Lung (tissue), 12 donors: ENCODE data around the gene BANF2. TPM values are rescaled to one million over a fixed set of nuclear protein-coding genes. Genes with fewer than 3 reads are reported as not detected.

Experiments used
- ATAC-seq: fragments of 200-7000 bp; cut with Tn5 transposase; one replicate; pipeline ENCODE4 v1.9.1; 2020; ENCODE audit warnings: moderate number of reproducible peaks; ENCODE audit not compliant: insufficient read depth, low FRiP score
- DNase-seq, 3 donors: peaks; one replicate each; pipeline ENCODE4 v3.0.0-alpha.2; 2013 to 2017
- H3K27ac ChIP-seq, 2 donors: one replicate each; pipeline ENCODE4 v1.5.1; 2013; ENCODE audit warnings: mild to moderate bottlenecking in 2 of 2, moderate library complexity in 2 of 2, control low read depth in 1 of 2, inconsistent platforms in 1 of 2, low read depth in 1 of 2, low read length in 1 of 2
- H3K27me3 ChIP-seq, 3 donors: one replicate each; pipeline ENCODE4 v1.5.1; 2013; ENCODE audit warnings: low read length in 2 of 3; ENCODE audit not compliant: control insufficient read depth in 3 of 3, insufficient read depth in 3 of 3
- H3K36me3 ChIP-seq, 4 donors: one replicate each; pipeline ENCODE4 v1.5.1; 2013; ENCODE audit warnings: low read length in 4 of 4, mild to moderate bottlenecking in 1 of 4, moderate library complexity in 1 of 4; ENCODE audit not compliant: control insufficient read depth in 4 of 4, insufficient read depth in 4 of 4
- H3K4me1 ChIP-seq, 5 donors: one replicate each; pipeline ENCODE4 v1.5.1; 2013; ENCODE audit warnings: low read length in 5 of 5, mild to moderate bottlenecking in 2 of 5, moderate library complexity in 1 of 5; ENCODE audit not compliant: control insufficient read depth in 5 of 5, insufficient read depth in 5 of 5
- H3K4me3 ChIP-seq: one replicate; pipeline ENCODE4 v1.5.1; 2013; ENCODE audit warnings: mild to moderate bottlenecking, control low read depth, moderate library complexity
- H3K9ac ChIP-seq, 2 donors: one replicate each; pipeline ENCODE4 v1.5.1; 2013; ENCODE audit warnings: low read length in 2 of 2, control low read depth in 1 of 2; ENCODE audit not compliant: insufficient read depth in 1 of 2
- H3K9me3 ChIP-seq, 4 donors: one replicate each; pipeline ENCODE4 v1.5.1; 2013; ENCODE audit warnings: low read length in 3 of 4, mild to moderate bottlenecking in 1 of 4, moderate library complexity in 1 of 4; ENCODE audit not compliant: control insufficient read depth in 4 of 4, insufficient read depth in 3 of 4
- CTCF ChIP-seq: IDR thresholded peaks from 2 replicates; pipeline ENCODE4 v1.5.1; 2012; ENCODE audit warnings: mild to moderate bottlenecking; ENCODE audit errors: control extremely low read depth, extremely low read depth
- WGBS, 2 donors: extraction: QIAGEN DNeasy Blood & Tissue Kit; methylation state at CpG; one replicate each; pipeline ENCODE4 v1.1.7; 2013; 5-methylcytosine and 5-hydroxymethylcytosine counted together
- polyA plus RNA-seq, 2 donors: library from polyadenylated mRNA; stranded (reverse); fragments of 200-250 nt; gene quantifications; one replicate each; pipeline ENCODE4 v1.2.1, GENCODE V29; 2013
- total RNA-seq, 2 donors: library from RNA; depleted of rRNA in 1 of 2; stranded (reverse); fragments of >200 nt in 1 of 2; gene quantifications; one replicate each; pipeline ENCODE4 v1.2.1, GENCODE V29; 2014 to 2021
- donor health status: control.
- donor health status: control.
- donor health status: Bipolar disorder and iron deficiency.
- donor health status: healthy.
- donor health status: DM: yes; HTN: yes; CAD: no.

Gene BANF2
- total and polyA plus RNA-seq, 4 donors, result not detected

GRCh38 chr20:17685168-17685567 is 14.6 kb upstream of the BANF2 start:
- ATAC-seq, result no peak
- Histone ChIP-seq H3K27ac (no peak overlapping the region), H3K9ac (no peak overlapping the region)

GRCh38 chr20:17687800-17688199 is 12.0 kb upstream of the BANF2 start:
- Histone ChIP-seq H3K9ac (no peak overlapping the region), H3K36me3 (no peaks in the 10 kb centered on the region), H3K9me3 (peaks cover 0 to 5% (median 0%) of the 10 kb centered on the region in 4 donors), H3K4me1 (peaks cover 0 to 26% (median 7%) of the 10 kb centered on the region in 5 donors), H3K27ac (no peak overlapping the region), H3K27me3 (no peaks in the 10 kb centered on the region), H3K4me3 (no peak overlapping the region)
- 87 to 88% methylated on average over 3 of the region's 3 CpGs for WGBS, 2 donors
- no peak for TF ChIP-seq CTCF
- ATAC-seq (no peak), DNase-seq (no peak)

More at GRCh38 chr20:17685168-17685567, 14.6 kb upstream of the BANF2 start:
- Histone ChIP-seq H3K4me1 (peaks cover 0 to 34% (median 12%) of the 10 kb centered on the region in 5 donors), H3K27me3 (no peaks in the 10 kb centered on the region), H3K36me3 (no peaks in the 10 kb centered on the region), H3K9me3 (peaks cover 0 to 2% (median 0%) of the 10 kb centered on the region in 4 donors), H3K4me3 (no peak overlapping the region)
- DNase-seq, result no peak
- 83 to 84% methylated on average over 1 of the region's 1 CpG for WGBS, 2 donors
- no peak for TF ChIP-seq CTCF

- no peak overlapping the region for H3K27ac ChIP-seq
- DNase-seq, result peak; percentile 76 to 84 (median 80)
Measured at GRCh38 chr20:17688965-17689364, 10.8 kb upstream of the BANF2 start.

More at GRCh38 chr20:17688965-17689364, 10.8 kb upstream of the BANF2 start:
- no peaks in the 10 kb centered on the region for H3K27me3 ChIP-seq
- peaks cover 0 to 17% (median 2%) of the 10 kb centered on the region in 5 donors for H3K4me1 ChIP-seq
- peaks cover 0 to 5% (median 0%) of the 10 kb centered on the region in 4 donors for H3K9me3 ChIP-seq
- no peak overlapping the region for H3K9ac ChIP-seq
- 17 to 31% methylated on average over 2 of the region's 2 CpGs for WGBS, 2 donors
- H3K36me3 ChIP-seq, result no peaks in the 10 kb centered on the region
- no peak overlapping the region for H3K4me3 ChIP-seq
- no peak for TF ChIP-seq CTCF
- no peak for ATAC-seq
